ENCODE results near the gene CCDC127.

The CCDC127 gene

DNA sequence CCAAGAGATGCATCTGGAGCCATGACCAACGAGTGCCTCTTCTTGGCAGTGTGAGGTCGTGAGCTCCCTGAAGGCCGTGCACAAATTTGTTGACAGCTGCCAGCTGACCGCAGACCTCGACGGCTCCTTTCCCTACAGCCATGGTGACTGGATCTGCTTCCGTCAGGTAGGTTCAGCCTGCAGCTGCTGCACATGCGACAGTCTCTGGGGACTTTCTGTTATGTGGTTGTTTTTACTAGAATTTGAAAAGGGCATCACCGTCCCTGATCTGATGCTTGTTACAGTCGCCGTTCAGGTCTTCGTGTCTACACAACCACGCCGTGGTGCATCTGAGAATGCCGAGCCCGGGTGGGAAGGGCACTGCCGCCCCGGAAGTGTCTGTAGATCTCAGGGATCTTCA, 63.1 kb downstream of the CCDC127 start:
- no peak for DNase-seq

DNA sequence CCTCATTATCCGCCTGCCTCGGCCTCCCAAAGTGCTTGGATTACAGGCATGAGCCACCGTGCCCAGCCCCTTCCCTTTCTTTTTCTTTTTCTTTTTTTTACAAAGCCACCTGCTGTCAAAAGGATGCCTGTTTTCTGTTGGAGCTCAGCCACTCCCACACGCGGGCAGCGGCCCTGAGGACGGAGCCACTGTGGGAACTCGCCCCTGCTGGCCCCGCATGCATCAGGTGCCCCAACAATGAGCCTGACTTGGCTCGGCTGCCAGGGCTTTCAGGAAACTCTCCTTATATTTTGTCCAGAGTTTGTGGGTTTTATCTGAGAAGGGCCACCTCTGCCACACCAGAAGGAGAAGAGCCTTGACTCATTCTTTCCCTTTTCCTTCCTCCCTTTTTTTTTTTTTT, 63.7 kb downstream of the CCDC127 start:
- no peak for DNase-seq

DNA sequence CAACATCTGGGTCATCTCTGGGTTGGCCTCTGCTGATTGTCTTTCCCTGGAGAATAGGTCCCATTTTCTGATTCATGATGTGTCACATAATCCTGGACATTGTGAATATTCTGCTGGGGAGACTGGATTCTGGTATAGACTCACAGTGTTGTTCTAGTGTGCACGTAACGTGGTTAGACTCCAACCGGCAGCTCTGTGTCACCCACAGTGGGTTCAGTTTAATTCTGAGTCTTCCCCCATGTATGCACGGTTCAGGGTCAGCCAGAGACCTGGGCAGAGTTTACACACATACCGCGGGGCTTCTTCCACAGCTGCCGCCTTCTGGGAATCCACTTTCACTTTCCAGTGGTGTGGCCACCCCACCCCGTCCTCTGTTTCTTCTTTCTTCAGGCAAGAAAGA, 64.7 kb downstream of the CCDC127 start:
- DNase-seq: no peak

DNA sequence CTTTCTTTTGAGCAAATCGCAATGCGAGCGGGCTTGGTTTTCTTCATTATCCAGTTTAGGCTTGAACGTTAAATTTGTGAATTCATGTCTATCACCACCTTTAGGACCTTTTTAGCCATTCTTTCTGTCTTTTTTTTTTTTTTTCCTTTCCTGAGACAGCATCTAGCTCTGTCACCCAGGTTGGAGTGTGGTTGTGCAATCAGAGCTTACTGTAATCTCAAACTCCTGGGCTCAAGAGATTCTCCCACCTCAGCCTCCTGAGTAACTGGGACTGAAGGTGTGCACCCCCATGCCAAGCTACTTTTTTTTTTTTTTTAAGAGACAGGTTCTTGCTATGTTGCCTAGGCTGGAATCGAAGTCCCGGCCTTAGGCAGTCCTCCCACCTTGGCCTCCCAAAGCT, 65.9 kb downstream of the CCDC127 start:
- no peak for DNase-seq

DNA sequence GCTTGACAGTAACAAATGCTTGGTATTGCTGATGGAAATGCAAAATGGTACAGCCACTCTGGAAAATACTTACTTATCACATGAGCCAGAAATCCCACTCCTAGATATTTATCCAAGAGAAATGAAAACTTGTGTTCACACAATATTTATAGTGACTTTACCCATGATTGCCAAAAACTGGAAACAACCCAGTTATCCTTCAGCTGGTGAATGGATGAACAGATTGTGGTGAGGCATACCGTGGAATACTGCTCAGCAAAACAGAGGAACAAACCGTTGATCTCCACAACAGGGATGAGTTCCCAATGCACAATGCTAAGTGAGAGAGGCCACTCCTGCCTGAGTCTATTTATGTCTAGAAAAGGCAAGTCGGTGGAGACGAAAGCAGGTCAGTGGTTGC, 67.2 kb downstream of the CCDC127 start:
- DNase-seq: no peak

DNA sequence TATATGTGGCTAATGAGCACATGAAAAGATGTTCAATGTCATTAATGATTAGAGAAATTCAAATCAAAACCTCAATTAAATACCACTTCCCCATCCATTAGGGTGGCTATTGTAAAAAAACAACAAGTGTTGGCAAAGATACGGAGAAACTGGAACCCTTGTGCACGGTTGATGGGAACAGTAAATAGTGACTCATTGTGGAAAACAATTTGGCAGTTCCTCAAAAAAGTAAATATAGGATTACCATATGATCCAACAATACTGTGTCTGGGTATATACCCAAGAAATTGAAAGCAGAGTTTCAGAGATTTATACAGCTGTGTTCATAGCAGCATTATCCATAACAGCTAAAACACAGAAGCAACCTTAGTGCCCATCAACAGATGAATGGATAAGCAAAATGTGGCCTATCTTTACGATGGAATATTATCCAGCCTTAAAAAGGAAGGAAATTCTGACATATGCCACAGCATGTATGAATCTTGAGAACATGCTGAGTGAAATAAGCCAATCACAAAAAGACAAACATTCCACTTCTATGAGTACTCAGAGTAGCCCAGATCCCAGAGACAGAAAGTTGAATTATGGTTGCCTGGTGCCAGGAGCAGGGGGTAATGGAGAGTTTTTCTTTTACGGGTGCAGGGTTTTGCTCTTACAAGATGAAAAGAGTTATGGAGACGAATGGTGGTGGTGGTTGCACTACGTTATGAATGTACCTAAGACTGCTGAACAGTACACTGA, 68.0 kb downstream of the CCDC127 start:
- no peak for DNase-seq

DNA sequence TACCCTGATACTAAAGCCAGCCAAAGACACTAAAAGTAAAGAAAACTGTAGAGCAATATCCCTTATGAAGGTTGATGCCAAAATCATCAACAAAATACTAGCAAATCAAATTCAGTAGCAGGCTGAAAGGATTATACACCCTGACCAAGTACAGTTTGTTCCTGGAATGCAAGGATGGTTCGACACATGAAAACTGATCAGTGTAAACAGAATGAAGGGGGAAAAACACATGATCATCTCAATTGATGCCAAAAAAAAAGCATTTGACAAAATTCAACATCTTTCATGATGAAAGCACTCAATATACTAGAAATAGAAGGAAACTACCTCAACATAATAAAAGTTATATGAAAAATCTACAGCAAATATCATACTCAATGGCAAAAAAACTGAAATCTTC, 70.2 kb downstream of the CCDC127 start:
- no peak for DNase-seq

All from stimulated activated CD4-positive, alpha-beta T cell treated with anti-CD3 and anti-CD28 coated beads, Interleukin-4, amount 100 ng/mL, for 24 hours (primary cell).